Stimulated activated naive B cell treated with anti-CD40 and anti-IgM and Interleukin-4, amounts not matched to agents 10 μg/mL and 1 μg/mL and 100 μg/mL, for 72 hours (primary cell): Measurements from ENCODE around the gene KCNA3.

Source experiments
- ATAC-seq, 2 donors: fragments of 150-1000 bp; cut with Tn5 transposase; replicated peaks; 2 replicates each; pipeline ENCODE4 v1.10.0; 2021; ENCODE audit warnings: moderate library complexity in 1 of 2
- DNase-seq: peaks from one replicate; pipeline ENCODE4 v3.0.0; 2021
- H3K27ac Mint-ChIP-seq: one replicate; pipeline ENCODE4 v1.8.0; 2022; ENCODE audit warnings: mild to moderate bottlenecking, mixed read lengths
- H3K27me3 Mint-ChIP-seq, 2 donors: one replicate each; pipeline ENCODE4 v1.8.0; 2022; ENCODE audit warnings: mixed read lengths in 2 of 2
- H3K36me3 Mint-ChIP-seq, 2 donors: one replicate each; pipeline ENCODE4 v1.8.0; 2022; ENCODE audit warnings: mixed read lengths in 2 of 2, mild to moderate bottlenecking in 1 of 2
- H3K4me1 Mint-ChIP-seq, 2 donors: one replicate each; pipeline ENCODE4 v1.8.0; 2022; ENCODE audit warnings: mixed read lengths in 2 of 2, mild to moderate bottlenecking in 1 of 2
- H3K4me3 Mint-ChIP-seq, 2 donors: one replicate each; pipeline ENCODE4 v1.8.0; 2022; ENCODE audit warnings: mild to moderate bottlenecking in 2 of 2, mixed read lengths in 2 of 2, moderate library complexity in 1 of 2
- H3K9me3 Mint-ChIP-seq, 2 donors: one replicate each; pipeline ENCODE4 v1.8.0; 2022; ENCODE audit warnings: mixed read lengths in 2 of 2, mild to moderate bottlenecking in 1 of 2

Gene KCNA3

GRCh38 chr1:110627764-110628163 lies 47.0 kb downstream of the KCNA3 start:
- no peaks in the 10 kb centered on the region for H3K36me3 Mint-ChIP-seq
- H3K9me3 Mint-ChIP-seq: no peaks in the 10 kb centered on the region
- no peak overlapping the region for H3K4me3 Mint-ChIP-seq
- H3K4me1 Mint-ChIP-seq: peaks cover 5 to 9% of the 10 kb centered on the region in 2 donors
- H3K27me3 Mint-ChIP-seq: no peaks in the 10 kb centered on the region
- ATAC-seq: no peak
- no peak overlapping the region for H3K27ac Mint-ChIP-seq
- DNase-seq: no peak

- ATAC-seq: no peak
- no peaks in the 10 kb centered on the region for H3K9me3 Mint-ChIP-seq
- H3K4me1 Mint-ChIP-seq: peaks cover 5 to 9% of the 10 kb centered on the region in 2 donors
- H3K27ac Mint-ChIP-seq: no peak overlapping the region
- no peak overlapping the region for H3K4me3 Mint-ChIP-seq
- H3K27me3 Mint-ChIP-seq: no peaks in the 10 kb centered on the region
- H3K36me3 Mint-ChIP-seq: no peaks in the 10 kb centered on the region
- DNase-seq: no peak
Measured at GRCh38 chr1:110626889-110627288, 47.9 kb downstream of the KCNA3 start.
